ENCODE measurements around the gene ZNF547.

ZNF547 gene

DNA sequence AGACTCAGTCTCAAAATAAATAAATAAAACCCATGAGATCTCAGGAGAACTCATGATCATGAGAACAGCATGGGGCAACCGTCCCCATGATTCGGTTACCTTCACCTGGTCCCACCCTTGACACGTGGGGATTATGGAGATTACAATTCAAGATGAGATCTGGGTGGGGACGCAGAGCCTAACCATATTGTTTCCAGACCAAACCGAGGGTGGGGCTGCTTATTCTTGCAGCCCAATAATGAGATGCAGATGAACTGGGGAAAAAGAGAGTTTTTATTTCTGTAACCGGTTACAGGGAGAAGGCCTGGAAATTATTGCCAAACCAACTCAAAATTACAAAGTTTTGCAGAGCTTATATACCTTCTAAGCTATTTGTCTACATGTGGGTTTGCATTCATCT lies 12.8 kb downstream of the ZNF547 start:
- no peak for DNase-seq

DNA sequence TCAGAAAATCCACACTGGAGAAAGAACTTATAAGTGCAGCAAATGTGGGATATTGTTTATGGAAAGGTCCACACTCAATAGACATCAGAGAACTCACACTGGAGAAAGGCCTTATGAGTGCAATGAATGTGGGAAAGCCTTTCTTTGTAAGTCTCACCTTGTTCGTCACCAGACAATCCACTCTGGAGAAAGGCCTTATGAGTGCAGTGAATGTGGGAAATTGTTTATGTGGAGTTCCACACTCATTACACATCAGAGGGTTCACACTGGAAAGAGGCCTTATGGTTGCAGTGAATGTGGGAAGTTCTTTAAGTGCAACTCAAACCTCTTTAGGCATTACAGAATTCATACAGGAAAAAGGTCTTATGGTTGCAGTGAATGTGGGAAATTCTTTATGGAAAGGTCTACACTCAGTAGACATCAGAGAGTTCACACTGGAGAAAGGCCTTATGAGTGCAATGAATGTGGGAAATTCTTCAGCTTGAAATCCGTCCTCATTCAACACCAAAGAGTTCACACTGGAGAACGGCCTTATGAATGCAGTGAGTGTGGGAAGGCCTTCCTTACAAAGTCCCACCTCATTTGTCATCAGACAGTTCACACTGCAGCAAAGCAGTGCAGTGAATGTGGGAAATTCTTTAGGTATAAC lies 14.3 kb downstream of the ZNF547 start:
- no peak for DNase-seq

DNA sequence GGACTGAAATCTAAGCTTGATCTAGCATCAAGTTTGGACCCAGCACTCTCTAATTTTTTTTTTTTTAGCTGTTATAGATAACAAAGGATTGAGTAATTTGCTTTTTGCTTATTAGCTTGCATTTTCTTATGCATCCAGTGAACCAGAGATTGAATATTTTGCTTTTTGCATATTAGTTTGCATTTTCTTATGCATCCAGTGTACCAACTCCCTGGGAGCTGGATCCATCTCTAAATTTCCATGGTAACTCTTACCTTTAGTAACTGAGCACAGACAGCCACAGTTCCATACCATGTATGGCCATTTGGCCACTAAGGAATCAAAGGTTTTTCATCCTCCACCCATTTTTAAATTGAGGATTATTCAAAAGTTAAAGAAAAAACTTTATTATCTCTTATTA lies 17.6 kb downstream of the ZNF547 start:
- no peak for DNase-seq

DNA sequence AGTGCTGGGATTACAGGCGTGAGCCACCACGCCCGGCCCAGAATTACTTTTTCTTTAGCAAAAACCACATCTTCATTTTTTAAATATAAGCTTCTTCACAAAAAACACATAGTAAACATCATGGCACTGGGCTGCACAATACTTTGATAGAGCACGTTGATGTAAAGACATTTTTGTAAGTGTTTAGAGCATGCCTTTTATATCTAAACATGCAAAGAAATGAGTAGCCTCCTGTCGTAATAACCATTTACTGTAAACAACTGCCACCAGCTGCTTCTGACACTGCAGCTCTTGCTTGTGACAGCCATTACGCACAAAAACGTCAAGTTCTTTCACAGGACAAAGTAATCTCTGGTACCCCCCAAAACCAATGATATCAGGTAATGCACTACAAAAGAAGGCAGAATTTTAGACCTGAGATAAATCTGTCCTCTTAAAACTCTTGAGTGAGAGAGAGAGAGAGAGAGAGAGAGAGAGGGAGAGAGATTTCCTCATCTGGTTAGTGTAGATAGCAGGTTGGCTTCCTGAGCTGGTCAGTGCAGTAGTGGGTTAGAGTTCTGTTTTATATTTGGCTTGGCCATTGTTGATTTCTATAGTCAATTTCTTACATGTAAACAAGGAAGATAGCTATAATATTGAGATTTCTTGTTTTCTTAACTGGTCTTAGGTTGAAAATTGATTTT lies 19.6 kb downstream of the ZNF547 start:
- DNase-seq: no peak

DNA sequence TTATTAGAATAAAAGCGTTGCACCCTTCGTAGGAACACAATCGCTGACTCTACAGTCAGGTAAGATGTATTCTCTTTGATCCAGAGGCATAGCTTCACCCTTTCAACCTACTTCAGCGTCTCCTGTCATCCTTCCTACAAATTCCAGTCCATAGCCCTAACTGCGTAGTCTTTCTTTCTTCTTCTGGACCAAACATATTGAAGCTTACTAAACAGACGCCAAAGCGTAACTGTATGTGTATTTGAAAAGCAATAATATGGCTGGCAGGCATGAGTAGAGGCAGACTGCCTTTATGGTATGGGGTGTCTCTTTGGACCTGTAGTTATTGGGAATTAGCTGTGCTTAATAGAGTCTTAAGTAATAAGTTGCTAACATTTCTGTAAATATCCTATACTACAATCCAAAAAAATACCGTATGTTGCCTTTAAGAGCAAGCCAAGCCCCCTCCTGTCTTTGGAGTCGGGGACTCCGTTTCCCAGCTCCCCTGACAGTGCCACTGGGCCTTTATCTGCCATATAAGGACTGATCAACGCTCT lies 25.9 kb downstream of the ZNF547 start:
- no peak for DNase-seq

DNA sequence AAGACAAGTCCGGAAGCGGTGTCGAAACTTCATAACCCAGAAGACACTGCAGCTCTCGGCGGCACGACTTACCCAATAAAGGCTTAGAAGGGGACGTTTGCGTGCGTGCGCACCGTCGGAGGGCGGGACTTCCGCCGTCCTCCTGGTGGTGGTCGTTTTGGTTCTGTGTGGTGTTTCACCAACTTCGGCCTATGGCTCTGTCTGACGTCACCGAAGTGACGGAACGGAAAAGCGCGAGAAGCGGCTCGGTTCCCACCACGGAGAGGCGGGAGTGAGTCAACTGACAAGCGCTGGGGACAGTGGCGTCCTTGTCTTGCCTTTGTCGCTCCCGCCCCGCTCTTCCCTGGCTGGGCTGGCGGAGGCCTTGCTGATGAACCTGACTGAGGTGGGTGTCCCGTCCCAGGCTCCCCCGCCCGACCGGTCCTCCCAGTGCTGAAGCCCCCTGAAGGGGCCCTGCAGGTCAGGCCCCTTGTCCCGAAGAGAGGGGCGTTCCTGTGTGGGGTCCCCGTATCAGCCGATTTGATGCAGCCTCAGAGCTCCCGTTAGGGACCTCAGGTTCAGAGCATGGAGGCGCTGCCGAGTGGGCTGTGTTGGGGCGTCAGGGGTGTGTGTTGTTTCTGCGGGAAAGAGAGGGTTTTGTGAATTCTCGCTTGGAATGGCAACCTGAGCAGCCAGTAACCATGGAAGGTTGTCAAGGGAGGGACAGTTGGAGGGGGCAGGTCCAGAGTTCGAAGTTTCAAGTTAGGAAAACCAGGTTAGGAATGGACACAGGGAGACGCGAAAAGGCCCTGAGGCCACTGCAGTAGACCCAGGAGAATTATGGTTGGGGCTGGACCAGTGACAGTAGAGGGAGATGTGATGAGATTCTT lies 26.6 kb downstream of the ZNF547 start, which contains the start of gene ZNF548:
ZNF548 (plus strand) TSS at position 125 of the 869 bp plus-strand sequence; CDS start at position 371, 246 bp downstream.
- peak; percentile 98 for DNase-seq

DNA sequence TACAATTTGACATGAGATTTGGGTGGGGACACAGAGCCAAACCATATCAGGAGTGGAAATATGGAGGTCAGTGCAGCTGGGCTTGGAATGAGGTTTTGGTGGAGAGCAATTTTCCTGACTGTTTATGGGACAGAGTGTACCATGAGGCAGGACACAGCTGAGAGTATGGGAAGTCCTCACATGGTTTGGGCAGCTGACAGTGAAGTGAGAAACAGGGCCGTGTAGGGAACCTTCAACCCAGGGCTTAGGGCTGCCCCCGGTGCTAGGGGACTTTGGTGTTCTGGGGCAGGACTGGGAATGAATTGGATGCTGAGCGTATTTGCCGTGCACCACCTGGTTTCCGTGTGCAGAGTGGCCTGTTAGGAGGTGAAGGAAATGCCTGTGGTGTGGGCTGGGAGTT lies 32.4 kb downstream of the ZNF547 start:
- DNase-seq: no peak

DNA sequence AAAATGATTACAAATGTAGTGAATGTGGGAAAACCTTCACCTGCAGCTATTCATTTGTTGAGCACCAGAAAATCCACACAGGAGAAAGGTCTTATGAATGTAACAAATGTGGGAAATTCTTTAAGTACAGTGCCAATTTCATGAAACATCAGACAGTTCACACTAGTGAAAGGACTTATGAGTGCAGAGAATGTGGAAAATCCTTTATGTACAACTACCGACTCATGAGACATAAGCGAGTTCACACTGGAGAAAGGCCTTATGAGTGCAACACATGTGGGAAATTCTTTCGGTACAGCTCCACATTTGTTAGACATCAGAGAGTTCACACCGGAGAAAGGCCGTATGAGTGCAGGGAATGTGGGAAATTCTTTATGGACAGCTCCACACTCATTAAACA lies 35.5 kb downstream of the ZNF547 start:
- DNase-seq: no peak

DNA sequence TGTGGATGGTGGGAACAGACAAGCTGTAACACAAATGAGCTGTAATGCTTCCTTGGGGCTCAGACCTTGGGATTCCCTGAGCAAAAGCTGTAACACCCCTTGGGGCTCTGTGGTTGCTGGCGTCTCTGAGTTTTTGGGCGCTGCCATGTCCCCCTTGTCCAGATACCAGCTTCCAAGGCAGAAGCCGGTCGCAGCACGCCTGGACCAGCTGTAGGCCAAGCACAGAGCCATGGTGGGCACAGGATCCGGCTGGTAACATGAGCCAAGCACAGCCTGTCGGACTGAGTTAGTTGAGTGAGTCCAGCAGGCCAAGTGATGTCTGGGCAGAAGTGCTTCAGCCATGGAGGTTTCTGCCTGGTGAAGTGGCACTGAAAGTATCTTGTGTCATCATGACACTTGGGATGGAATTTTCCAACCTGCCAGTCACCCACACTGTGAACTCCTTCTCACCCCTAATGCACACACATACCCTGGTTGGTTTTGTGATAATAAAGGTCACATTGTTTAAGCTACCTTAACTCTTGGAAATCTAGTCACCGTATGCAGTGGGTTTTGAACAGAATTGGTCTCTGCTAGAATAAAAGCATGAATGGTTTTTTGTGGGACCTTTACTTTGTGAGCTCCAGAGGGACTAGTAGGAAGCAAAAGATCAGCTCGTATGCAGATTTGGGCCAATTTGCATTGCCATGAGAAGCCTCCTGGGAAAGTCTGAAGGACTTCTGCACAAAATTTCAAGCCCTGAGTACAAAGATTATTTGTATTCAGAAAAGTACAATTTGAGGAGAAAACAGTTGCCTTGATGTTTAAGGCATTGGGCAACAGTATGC lies 40.6 kb downstream of the ZNF547 start:
- no peak for DNase-seq

DNA sequence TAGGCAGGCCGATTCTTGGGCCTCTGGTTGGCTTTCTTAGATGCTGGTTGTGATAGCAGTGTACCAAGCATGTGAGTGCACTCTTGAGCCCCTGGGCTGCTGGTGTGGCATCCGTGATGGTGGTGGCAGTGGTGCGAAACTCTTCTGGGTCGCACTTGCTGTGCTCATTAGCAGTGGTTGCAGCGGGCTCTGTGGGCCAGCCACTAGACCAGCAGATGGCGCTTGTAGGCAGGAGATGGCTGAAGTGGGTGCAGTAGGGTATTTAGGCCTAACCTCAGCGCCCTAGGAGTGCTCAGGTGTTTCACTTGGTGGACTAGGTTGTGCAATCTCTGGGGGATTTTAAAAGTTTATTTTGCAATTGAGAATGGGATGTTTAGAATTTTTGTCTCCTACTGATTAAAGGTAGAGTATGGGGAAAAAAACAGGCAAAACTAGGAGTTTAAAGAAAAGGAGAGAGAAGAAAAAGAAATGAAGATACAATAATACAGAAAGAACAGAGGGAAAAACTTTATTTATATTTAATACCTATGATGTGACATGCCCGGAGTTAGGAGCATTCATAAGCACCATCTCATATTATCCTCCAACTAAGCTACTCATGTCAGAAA lies 43.3 kb downstream of the ZNF547 start:
- DNase-seq: peak; percentile 80

DNA sequence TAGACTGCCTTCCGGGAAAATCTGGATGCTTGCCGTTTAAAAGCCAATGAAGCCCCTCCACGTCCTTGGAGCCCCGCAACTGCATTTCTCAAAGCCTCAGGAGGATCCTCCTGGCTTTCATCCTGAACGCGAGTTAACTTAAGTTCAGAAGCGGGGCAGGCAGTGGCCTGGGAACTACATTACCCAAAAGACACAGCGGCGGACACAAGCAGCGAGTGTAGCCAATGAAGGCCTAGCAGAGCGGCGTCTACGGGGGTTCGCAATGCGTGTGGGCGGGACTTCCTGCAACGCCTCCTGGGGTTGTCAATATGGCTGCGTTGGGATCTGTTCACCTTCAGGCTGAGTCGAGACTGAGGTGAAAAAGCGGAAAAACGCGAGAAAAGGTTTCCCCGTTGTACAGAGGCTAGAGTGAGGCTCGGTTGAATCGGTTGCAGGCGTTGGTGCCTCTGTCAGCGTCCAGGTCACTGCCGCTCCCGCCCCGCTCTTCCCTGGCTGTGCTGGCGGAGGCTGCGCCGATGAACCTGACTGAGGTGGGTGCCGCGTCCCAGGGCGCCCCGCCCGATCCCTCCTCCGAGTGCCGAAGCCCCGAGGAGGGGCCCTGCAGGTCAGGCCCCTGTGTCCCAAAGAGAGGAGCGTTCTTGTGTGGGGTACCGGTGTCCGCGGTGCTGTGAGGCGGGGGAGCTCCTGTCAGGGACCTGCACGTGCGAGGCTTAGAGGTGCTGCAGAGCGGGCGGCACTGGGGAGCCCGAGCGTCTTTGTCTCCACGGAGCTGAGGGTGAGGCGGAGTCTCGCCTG lies 47.7 kb downstream of the ZNF547 start, which contains the start of gene ZNF17:
ZNF17 (plus strand) TSS at position 285 of the 795 bp plus-strand sequence. CDS start 2,455 bp downstream, outside the sequence.
- DNase-seq: peak; percentile 93

DNA sequence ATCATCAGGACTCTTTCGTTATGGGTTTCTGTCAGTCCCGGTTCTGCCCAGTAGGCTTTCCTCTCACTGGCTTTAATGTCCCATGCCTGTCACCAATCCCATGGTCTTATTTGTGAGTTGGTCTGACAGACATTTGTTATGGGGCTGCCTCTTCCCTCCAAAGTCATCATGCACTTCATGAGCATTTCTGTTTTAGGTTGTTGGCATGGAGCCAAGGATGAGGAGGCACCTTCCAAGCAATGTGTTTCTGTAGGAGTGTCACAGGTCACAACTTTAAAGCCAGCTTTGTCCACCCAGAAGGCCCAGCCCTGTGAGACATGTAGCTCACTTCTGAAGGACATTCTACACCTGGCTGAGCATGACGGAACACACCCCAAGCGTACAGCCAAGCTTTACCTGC lies 56.1 kb downstream of the ZNF547 start:
- DNase-seq: no peak

DNA sequence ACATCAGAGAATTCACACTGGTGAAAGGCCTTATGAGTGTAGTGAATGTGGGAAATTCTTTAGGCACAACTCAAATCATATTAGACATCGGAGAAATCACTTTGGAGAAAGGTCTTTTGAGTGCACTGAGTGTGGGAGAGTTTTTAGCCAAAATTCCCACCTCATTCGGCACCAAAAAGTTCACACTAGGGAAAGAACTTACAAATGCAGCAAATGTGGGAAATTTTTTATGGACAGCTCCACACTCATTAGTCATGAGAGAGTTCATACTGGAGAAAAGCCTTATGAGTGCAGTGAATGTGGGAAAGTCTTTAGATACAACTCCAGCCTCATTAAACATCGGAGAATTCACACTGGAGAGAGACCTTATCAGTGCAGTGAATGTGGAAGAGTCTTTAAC lies 57.7 kb downstream of the ZNF547 start:
- no peak for DNase-seq

Measured in CD4-positive, alpha-beta T cell treated with Interleukin-10 for 1 hour (primary cell).